ENCODE measurements around the gene CLCN4. TPM values are rescaled to one million over a fixed set of nuclear protein-coding genes. Genes with fewer than 3 reads are reported as not detected.

Gene CLCN4
- total RNA-seq, 2 donors from 2014 or later, result 0.33 to 1.6 TPM

DNA sequence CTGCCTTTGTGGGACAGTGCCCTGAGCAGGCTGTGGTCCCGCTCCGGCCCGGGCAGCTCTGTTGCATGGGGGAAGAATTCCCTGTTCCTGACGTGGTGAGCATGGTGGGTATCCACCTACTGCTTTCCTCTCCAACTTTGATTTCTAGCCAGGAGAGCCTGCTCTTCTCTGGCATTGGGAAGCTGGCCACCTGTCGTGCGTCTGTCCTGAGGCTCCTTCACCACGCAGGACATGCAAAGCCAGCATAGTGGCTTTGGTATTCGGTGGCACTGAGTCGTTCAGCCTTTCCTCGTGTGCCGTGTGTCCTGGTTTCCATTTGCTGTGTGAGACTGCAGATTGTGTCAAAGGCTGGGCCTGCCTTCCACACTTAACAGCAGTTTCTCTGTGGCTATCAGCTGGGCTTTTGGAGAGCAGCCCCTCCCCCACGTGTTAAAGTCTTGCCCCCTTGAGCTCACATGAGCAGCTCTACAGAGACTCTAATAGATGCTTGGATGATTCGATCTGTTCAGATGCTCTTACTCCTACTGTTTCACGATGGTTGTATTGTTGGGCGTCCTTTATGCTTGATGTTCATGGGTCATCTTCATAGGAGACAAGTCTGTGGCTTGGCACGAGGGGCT is 46.3 kb upstream of the CLCN4 start:
- WGBS, 2 donors, result 84% methylated on average over 15 of the region's 16 CpGs; no CpG with 5 or more reads in 1 of the 2 donors
- Histone ChIP-seq H3K27ac (no peak overlapping the region), H3K4me3 (no peak overlapping the region), H3K36me3 (replicated peaks in 1 of 2; ENCODE audit: insufficient read depth in 1 of 2, low read depth in 2 of 2) (no peaks in the 10 kb centered on the region), H3K4me1 (no peaks in the 10 kb centered on the region), H3K27me3 (no peaks in the 10 kb centered on the region), H3K9me3 (no peaks in the 10 kb centered on the region)
- no peak for TF ChIP-seq POLR2A (IDR thresholded peaks at IDR 0.05)
- no peak for TF ChIP-seq CTCF (IDR thresholded peaks at IDR 0.05)
- intact Hi-C loops (cut with DNase I), result no loop called here
- ATAC-seq (no peak), DNase-seq (no peak)

- Histone ChIP-seq H3K27ac (no peak overlapping the region), H3K9me3 (no peaks in the 10 kb centered on the region), H3K4me3 (no peak overlapping the region), H3K4me1 (no peaks in the 10 kb centered on the region), H3K36me3 (replicated peaks in 1 of 2; ENCODE audit: insufficient read depth in 1 of 2, low read depth in 2 of 2) (no peaks in the 10 kb centered on the region), H3K27me3 (no peaks in the 10 kb centered on the region)
- DNase-seq (peak in 1 of 4 donors; percentile 21), ATAC-seq (no peak)
- TF ChIP-seq CTCF (IDR thresholded peaks at IDR 0.05) (no peak), POLR2A (IDR thresholded peaks at IDR 0.05) (no peak)
- WGBS, 2 donors, result 59 to 94% methylated on average over 8 to 10 of the region's 10 CpGs
- intact Hi-C loops (cut with DNase I), result no loop called here
Measured at GRCh38 chrX:10110984-10111363, 45.8 kb upstream of the CLCN4 start.

- Histone ChIP-seq H3K27ac (peak overlapping the region in 1 of 4 donors; percentile 8), H3K27me3 (no peaks in the 10 kb centered on the region), H3K4me3 (no peak overlapping the region), H3K9me3 (no peaks in the 10 kb centered on the region), H3K4me1 (no peaks in the 10 kb centered on the region), H3K36me3 (replicated peaks in 1 of 2; ENCODE audit: insufficient read depth in 1 of 2, low read depth in 2 of 2) (no peaks in the 10 kb centered on the region)
- 80 to 94% methylated on average over 6 to 21 of the region's 26 CpGs for WGBS, 2 donors
- ATAC-seq (no peak), DNase-seq (no peak)
- intact Hi-C loops (cut with DNase I), result no loop called here
- TF ChIP-seq POLR2A (IDR thresholded peaks at IDR 0.05), result no peak
- no peak for TF ChIP-seq CTCF (IDR thresholded peaks at IDR 0.05)
Measured at GRCh38 chrX:10111364-10112148, 45.2 kb upstream of the CLCN4 start.

GRCh38 chrX:10112510-10112909 is 44.3 kb upstream of the CLCN4 start:
- WGBS, 2 donors, result 83 to 87% methylated on average over 6 of the region's 6 CpGs
- H3K4me3 ChIP-seq, result no peak overlapping the region
- no peaks in the 10 kb centered on the region for H3K27me3 ChIP-seq
- TF ChIP-seq CTCF (IDR thresholded peaks at IDR 0.05) (no peak), POLR2A (IDR thresholded peaks at IDR 0.05) (no peak)
- no peaks in the 10 kb centered on the region for H3K4me1 ChIP-seq
- H3K27ac ChIP-seq, result no peak overlapping the region
- DNase-seq (no peak), ATAC-seq (no peak)
- intact Hi-C loops (cut with DNase I), result no loop called here
- no peaks in the 10 kb centered on the region for H3K9me3 ChIP-seq
- H3K36me3 ChIP-seq (replicated peaks in 1 of 2; ENCODE audit: insufficient read depth in 1 of 2, low read depth in 2 of 2), result no peaks in the 10 kb centered on the region
